Kidney (tissue), 14 donors: Measurements from ENCODE around the gene SGCA. TPM values are rescaled to one million over a fixed set of nuclear protein-coding genes. Genes with fewer than 3 reads are reported as not detected.

Experiments
- DNase-seq, 5 donors: peaks; one replicate each; pipeline ENCODE4 v3.0.0-alpha.2; 2013 to 2020
- FAIRE-seq: peaks from 2 replicates; lab custom pipeline; 2012; peaks lifted over from hg19 to GRCh38; lab: Jason Lieb, UNC
- H3K27ac ChIP-seq, 2 donors: one replicate each; pipeline ENCODE4 v1.7.0; 2013; ENCODE audit warnings: low read depth in 2 of 2, low read length in 2 of 2, inconsistent platforms in 1 of 2
- H3K27me3 ChIP-seq: one replicate; pipeline ENCODE4 v1.7.1; 2013; ENCODE audit warnings: low read length, inconsistent platforms; ENCODE audit not compliant: control insufficient read depth, insufficient read depth
- H3K36me3 ChIP-seq, 3 donors: one replicate each; pipeline versions ENCODE4 v1.7.0 to v1.7.1; 2013; ENCODE audit warnings: low read length in 3 of 3, control low read depth in 1 of 3, inconsistent platforms in 1 of 3; ENCODE audit not compliant: insufficient read depth in 3 of 3, control insufficient read depth in 2 of 3
- H3K4me1 ChIP-seq, 3 donors: one replicate each; pipeline versions ENCODE4 v1.7.0 to v1.7.1; 2013; ENCODE audit warnings: low read length in 3 of 3, inconsistent platforms in 1 of 3, low read depth in 1 of 3; ENCODE audit not compliant: control insufficient read depth in 2 of 3, insufficient read depth in 2 of 3
- H3K4me3 ChIP-seq, 3 donors: one replicate each; pipeline versions ENCODE4 v1.7.0 to v1.8.1; 2013; ENCODE audit warnings: low read length in 3 of 3, control low read depth in 1 of 3, inconsistent platforms in 1 of 3
- H3K9ac ChIP-seq, 3 donors: one replicate each; pipeline versions ENCODE4 v1.7.0 to v1.7.1; 2013; ENCODE audit warnings: low read length in 3 of 3, control low read depth in 1 of 3, inconsistent platforms in 1 of 3
- H3K9me3 ChIP-seq, 3 donors: one replicate each; pipeline versions ENCODE4 v1.7.0 to v1.7.1; 2013; ENCODE audit warnings: low read length in 3 of 3, control low read depth in 1 of 3, inconsistent platforms in 1 of 3; ENCODE audit not compliant: control insufficient read depth in 2 of 3, insufficient read depth in 1 of 3
- CTCF ChIP-seq: IDR thresholded peaks from 3 replicates; pipeline ENCODE4 v1.5.1; 2012; ENCODE audit warnings: mild to moderate bottlenecking, moderate library complexity, borderline replicate concordance; ENCODE audit not compliant: insufficient read depth; ENCODE audit errors: extremely low read depth
- intact Hi-C: fragments of 100-400 bp; cut with DNase I; formaldehyde crosslinking; loops from one replicate; pipeline ENCODE4 v1.11.1; 2022
- polyA plus RNA-seq: library from polyadenylated mRNA; stranded (reverse); fragments of 350-450 nt; fragmentation: Illumina TruSeq; extraction: RNeasy Lipid Tissue Mini Kit (QIAGEN cat#74804); gene quantifications from one replicate; pipeline ENCODE4 v1.2.3, GENCODE V29; 2014; ENCODE audit warnings: low read depth, low replicate concordance; ENCODE audit not compliant: insufficient read depth
- total RNA-seq: library from RNA; stranded (reverse); fragmentation: NEBNext Ultra II Directional; extraction: Animal tissue kit (Norgen Biotek cat#: 25700); gene quantifications from one replicate; pipeline ENCODE4 v1.2.1, GENCODE V29; 2021
- donor health status: control.
- donor health status: control.
- donor health status: control.
- donor health status: control.
- donor health status: control.
- donor health status: DM: yes; HTN: yes; CAD: no.
- donor health status: Normal renal cell carcinoma (clear cell type).

Gene SGCA
- total and polyA plus RNA-seq, 2 donors from 2014 or later, result 4.2 to 5.5 TPM

GRCh38 chr17:50218771-50219315, 53.0 kb downstream of the SGCA start:
- H3K4me1 ChIP-seq, result peaks cover 0 to 5% (median 0%) of the 10 kb centered on the region in 3 donors
- no peak for TF ChIP-seq CTCF
- no peaks in the 10 kb centered on the region for H3K36me3 ChIP-seq
- H3K27me3 ChIP-seq, result no peaks in the 10 kb centered on the region
- no peaks in the 10 kb centered on the region for H3K9me3 ChIP-seq
- intact Hi-C loops, result no loop called here
- DNase-seq (no peak), FAIRE-seq (no peak)
- H3K27ac ChIP-seq, result peak overlapping the region in 1 of 2 donors; percentile 37
- no peak overlapping the region for H3K4me3 ChIP-seq
- H3K9ac ChIP-seq, result no peak overlapping the region

- no peaks in the 10 kb centered on the region for H3K9me3 ChIP-seq
- FAIRE-seq (no peak), DNase-seq (no peak)
- no peaks in the 10 kb centered on the region for H3K27me3 ChIP-seq
- no peak overlapping the region for H3K4me3 ChIP-seq
- no peak overlapping the region for H3K27ac ChIP-seq
- TF ChIP-seq CTCF, result no peak
- H3K36me3 ChIP-seq, result no peaks in the 10 kb centered on the region
- H3K9ac ChIP-seq, result no peak overlapping the region
- peaks cover 0 to 5% (median 0%) of the 10 kb centered on the region in 3 donors for H3K4me1 ChIP-seq
- intact Hi-C loops, result no loop called here
Observed at GRCh38 chr17:50219342-50219741, 53.5 kb downstream of the SGCA start.

- Histone ChIP-seq H3K4me3 (no peak overlapping the region), H3K36me3 (no peaks in the 10 kb centered on the region), H3K9ac (no peak overlapping the region), H3K27me3 (no peaks in the 10 kb centered on the region), H3K27ac (peak overlapping the region in 1 of 2 donors; percentile 2), H3K9me3 (no peaks in the 10 kb centered on the region), H3K4me1 (peaks cover 0 to 2% (median 0%) of the 10 kb centered on the region in 3 donors)
- FAIRE-seq, result no peak
- intact Hi-C loops, result no loop called here
- peak in 3 of 5 donors; percentile 50 to 86 (median 77) for DNase-seq
- no peak for TF ChIP-seq CTCF
Observed at GRCh38 chr17:50219939-50220465, 54.2 kb downstream of the SGCA start.
